Prostate gland (tissue), 2 donors: Measurements from ENCODE around the gene ARMC12. TPM values are rescaled to one million over a fixed set of nuclear protein-coding genes. Genes with fewer than 3 reads are reported as not detected.

Experiments
- DNase-seq: peaks from one replicate; pipeline ENCODE4 v3.0.0-alpha.2; 2019; ENCODE audit warnings: low spot score
- H3K27ac ChIP-seq, 2 donors: fragments of 200-600 bp; sonication (generic); 2 replicates each; pipeline ENCODE4 v1.5.1; 2017 to 2019
- H3K27me3 ChIP-seq: fragments of 200-600 bp; sonication (generic); replicated peaks from 2 replicates; pipeline ENCODE4 v1.5.1; 2019; ENCODE audit not compliant: insufficient read depth
- H3K36me3 ChIP-seq, 2 donors: fragments of 200-600 bp; sonication (generic); 1 replicate in 1 of 2; 2 replicates in 1 of 2; pipeline versions ENCODE4 v1.5.1 to v1.8.1; 2017 to 2019
- H3K4me1 ChIP-seq: fragments of 200-600 bp; sonication (generic); replicated peaks from 2 replicates; pipeline ENCODE4 v1.5.1; 2019
- H3K4me3 ChIP-seq, 2 donors: fragments of 200-600 bp; sonication (generic); 2 replicates each; pipeline ENCODE4 v1.5.1; 2017 to 2019
- H3K9me3 ChIP-seq: fragments of 200-600 bp; sonication (generic); 2 replicates; pipeline ENCODE4 v1.5.1; 2017
- CTCF ChIP-seq, 4 experiments: fragments of 200-600 bp in 2 of 4; fragments of 450-650 bp in 2 of 4; sonication (generic) in 2 of 4; IDR thresholded peaks; 1 replicate in 3 of 4; 2 replicates in 1 of 4; pipeline ENCODE4 v1.5.1; 2016 to 2019; ENCODE audit warnings: antibody characterized with exemption in 4 of 4, mild to moderate bottlenecking in 2 of 4, moderate library complexity in 2 of 4
- POLR2A ChIP-seq: fragments of 450-650 bp; IDR thresholded peaks from one replicate; pipeline ENCODE4 v1.6.1; 2016; ENCODE audit warnings: antibody characterized with exemption, mild to moderate bottlenecking
- POLR2AphosphoS5 ChIP-seq: sonication (generic); formaldehyde crosslinking; IDR thresholded peaks from one replicate; pipeline ENCODE4 v1.6.1; 2017; ENCODE audit warnings: antibody characterized with exemption
- WGBS: methylation state at CpG from one replicate; pipeline ENCODE4 v1.1.5; 2018; 5-methylcytosine and 5-hydroxymethylcytosine counted together
- intact Hi-C: fragments of 100-400 bp; cut with DNase I; formaldehyde crosslinking; loops from one replicate; pipeline ENCODE4 v1.14.2; 2022
- total RNA-seq, 2 donors: library from RNA; depleted of rRNA; stranded (reverse); fragments of >200 nt; gene quantifications; one replicate each; pipeline ENCODE4 v1.1.0, GENCODE V29; 2016

Gene ARMC12
- total RNA-seq, 2 donors from 2014 or later, result 1.7 to 4.4 TPM

GRCh38 chr6:35786272-35786671 is 49.4 kb downstream of the ARMC12 start:
- Histone ChIP-seq H3K9me3 (no peaks in the 10 kb centered on the region), H3K27ac (no peak overlapping the region), H3K36me3 (no peaks in the 10 kb centered on the region), H3K4me1 (no peaks in the 10 kb centered on the region), H3K4me3 (no peak overlapping the region), H3K27me3 (peaks cover 16% of the 10 kb centered on the region)
- 63% methylated on average over 2 of the region's 2 CpGs for WGBS
- TF ChIP-seq POLR2A, result no peak
- TF ChIP-seq POLR2AphosphoS5, result no peak
- no peak for TF ChIP-seq CTCF (IDR thresholded peaks at IDR 0.05)
- DNase-seq, result no peak
- intact Hi-C loops, result no loop called here

DNA sequence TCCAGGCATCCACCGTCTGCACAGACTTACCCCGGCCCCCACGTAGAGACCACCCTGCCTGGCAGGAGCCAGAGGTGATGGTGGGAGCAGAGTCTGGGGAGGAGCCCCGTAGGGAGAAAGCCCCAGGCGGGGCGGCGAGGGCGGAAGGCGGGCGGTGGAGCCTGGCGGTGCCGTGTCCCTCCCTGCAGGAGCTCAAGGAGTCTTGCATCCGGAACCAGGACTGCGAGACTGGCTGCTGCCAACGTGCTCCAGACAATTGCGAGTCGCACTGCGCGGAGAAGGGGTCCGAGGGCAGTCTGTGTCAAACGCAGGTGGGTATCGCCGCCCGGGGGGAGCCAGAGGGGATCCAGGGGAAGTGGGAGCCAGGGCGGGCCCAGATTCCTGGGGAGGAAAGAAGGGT is 50.0 kb downstream of the ARMC12 start:
- Histone ChIP-seq H3K9me3 (no peaks in the 10 kb centered on the region), H3K27me3 (peaks cover 16% of the 10 kb centered on the region), H3K36me3 (no peaks in the 10 kb centered on the region), H3K27ac (no peak overlapping the region), H3K4me3 (no peak overlapping the region), H3K4me1 (no peaks in the 10 kb centered on the region)
- intact Hi-C loops, result loop anchor here (1.0 kb wide), 1 partner anchor 11 kb away; no protein-coding TSS in a partner anchor
- TF ChIP-seq POLR2AphosphoS5 (no peak), POLR2A (no peak), CTCF (IDR thresholded peaks at IDR 0.05) (no peak)
- WGBS, result 43% methylated on average over 25 of the region's 25 CpGs
- no peak for DNase-seq

- TF ChIP-seq CTCF (IDR thresholded peaks at IDR 0.05), result no peak
- no peak for TF ChIP-seq POLR2AphosphoS5
- 79% methylated on average over 13 of the region's 13 CpGs for WGBS
- intact Hi-C loops, result loop anchor here (1.0 kb wide), 1 partner anchor 11 kb away; no protein-coding TSS in a partner anchor
- Histone ChIP-seq H3K36me3 (no peaks in the 10 kb centered on the region), H3K4me1 (no peaks in the 10 kb centered on the region), H3K4me3 (no peak overlapping the region), H3K9me3 (no peaks in the 10 kb centered on the region), H3K27ac (no peak overlapping the region), H3K27me3 (peaks cover 16% of the 10 kb centered on the region)
- no peak for DNase-seq
Measured at GRCh38 chr6:35787266-35788218, 50.7 kb downstream of the ARMC12 start.

DNA sequence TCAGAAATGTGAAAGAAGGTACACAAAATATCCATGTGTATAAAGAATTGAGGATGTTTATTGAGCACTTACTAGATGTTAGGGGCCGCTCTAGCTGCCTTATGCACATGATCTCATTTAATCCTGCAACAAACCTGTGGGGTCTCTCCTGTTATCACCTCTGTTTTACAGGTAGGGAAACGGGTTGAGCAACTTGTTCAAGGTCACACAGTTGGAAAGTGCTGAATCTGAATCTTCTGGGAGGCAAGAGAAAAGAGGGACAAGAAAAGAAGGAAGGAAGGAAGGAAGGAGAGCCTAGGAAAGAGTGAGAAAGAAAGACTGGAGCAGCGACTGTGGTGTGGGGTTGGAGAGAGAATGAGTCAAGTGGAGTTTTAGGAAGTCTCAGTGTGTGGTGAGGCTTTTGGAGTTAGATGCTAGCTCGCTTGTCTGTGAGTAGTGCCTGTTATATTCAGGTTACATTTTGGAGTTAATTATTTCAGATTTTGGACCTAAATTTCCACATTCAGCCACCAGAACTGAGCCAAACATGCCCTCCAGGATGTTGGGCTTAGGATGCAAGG is 51.7 kb downstream of the ARMC12 start:
- Histone ChIP-seq H3K27ac (no peak overlapping the region), H3K27me3 (peaks cover 16% of the 10 kb centered on the region), H3K9me3 (no peaks in the 10 kb centered on the region), H3K4me1 (no peaks in the 10 kb centered on the region), H3K4me3 (no peak overlapping the region), H3K36me3 (no peaks in the 10 kb centered on the region)
- intact Hi-C loops, result no loop called here
- WGBS, result 59% methylated on average over 4 of the region's 4 CpGs
- DNase-seq, result no peak
- TF ChIP-seq POLR2A (no peak), POLR2AphosphoS5 (no peak), CTCF (IDR thresholded peaks at IDR 0.05) (no peak)
